Uterus (tissue), 4 donors: ENCODE results near the gene LPCAT1. TPM values are rescaled to one million over a fixed set of nuclear protein-coding genes. Genes with fewer than 3 reads are reported as not detected.

Experiments used
- DNase-seq, 2 donors: peaks; one replicate each; pipeline ENCODE4 v3.0.0-alpha.2; 2019 to 2020
- H3K27ac ChIP-seq, 2 donors: fragments of 200-600 bp; sonication (generic); 1 replicate in 1 of 2; 2 replicates in 1 of 2; pipeline ENCODE4 v1.5.1; 2016 to 2018
- H3K27me3 ChIP-seq, 2 donors: fragments of 200-600 bp; sonication (generic); one replicate each; pipeline ENCODE4 v1.5.1; 2018 to 2019; ENCODE audit warnings: control low read depth in 1 of 2
- H3K36me3 ChIP-seq, 2 donors: fragments of 200-600 bp; sonication (generic); one replicate each; pipeline ENCODE4 v1.5.1; 2019; ENCODE audit warnings: control low read depth in 1 of 2
- H3K4me1 ChIP-seq, 2 donors: fragments of 200-600 bp; sonication (generic); one replicate each; pipeline ENCODE4 v1.5.1; 2018 to 2019; ENCODE audit warnings: control low read depth in 1 of 2
- H3K4me3 ChIP-seq, 2 donors: fragments of 200-600 bp; sonication (generic); 1 replicate in 1 of 2; 2 replicates in 1 of 2; pipeline ENCODE4 v1.5.1; 2018 to 2019; ENCODE audit warnings: mild to moderate bottlenecking in 1 of 2
- H3K9me3 ChIP-seq, 2 donors: fragments of 200-600 bp; sonication (generic); one replicate each; pipeline ENCODE4 v1.5.1; 2019; ENCODE audit warnings: control low read depth in 1 of 2
- POLR2A ChIP-seq, 2 donors: fragments of 450-650 bp; IDR thresholded peaks; one replicate each; pipeline ENCODE4 v1.6.1; 2016; ENCODE audit warnings: antibody characterized with exemption in 2 of 2, mild to moderate bottlenecking in 1 of 2, moderate library complexity in 1 of 2
- intact Hi-C: fragments of 100-400 bp; cut with DNase I; formaldehyde crosslinking; loops from one replicate; pipeline ENCODE4 v1.15.1; 2023; ENCODE audit warnings: low total_unique reads
- total RNA-seq, 4 donors: library from RNA; depleted of rRNA in 3 of 4; stranded (reverse); fragments of >200 nt in 3 of 4; gene quantifications; one replicate each; pipeline versions ENCODE4 v1.1.0 to v1.2.4, GENCODE V29; 2014 to 2023
- TF ChIP-seq, protein P1 (sequence below), 4 experiments: fragments of 200-600 bp in 2 of 4; fragments of 450-650 bp in 2 of 4; sonication (generic) in 2 of 4; IDR thresholded peaks; one replicate each; pipeline ENCODE4 v1.5.1; 2016 to 2019; ENCODE audit warnings: antibody characterized with exemption in 4 of 4, mild to moderate bottlenecking in 2 of 4, moderate library complexity in 1 of 4
- donor health status: DM: yes; HTN: yes; CAD: no.

Gene LPCAT1
- total RNA-seq, 4 donors from 2014 or later, result 21.5 to 51.0 (median 40.0) TPM

DNA sequence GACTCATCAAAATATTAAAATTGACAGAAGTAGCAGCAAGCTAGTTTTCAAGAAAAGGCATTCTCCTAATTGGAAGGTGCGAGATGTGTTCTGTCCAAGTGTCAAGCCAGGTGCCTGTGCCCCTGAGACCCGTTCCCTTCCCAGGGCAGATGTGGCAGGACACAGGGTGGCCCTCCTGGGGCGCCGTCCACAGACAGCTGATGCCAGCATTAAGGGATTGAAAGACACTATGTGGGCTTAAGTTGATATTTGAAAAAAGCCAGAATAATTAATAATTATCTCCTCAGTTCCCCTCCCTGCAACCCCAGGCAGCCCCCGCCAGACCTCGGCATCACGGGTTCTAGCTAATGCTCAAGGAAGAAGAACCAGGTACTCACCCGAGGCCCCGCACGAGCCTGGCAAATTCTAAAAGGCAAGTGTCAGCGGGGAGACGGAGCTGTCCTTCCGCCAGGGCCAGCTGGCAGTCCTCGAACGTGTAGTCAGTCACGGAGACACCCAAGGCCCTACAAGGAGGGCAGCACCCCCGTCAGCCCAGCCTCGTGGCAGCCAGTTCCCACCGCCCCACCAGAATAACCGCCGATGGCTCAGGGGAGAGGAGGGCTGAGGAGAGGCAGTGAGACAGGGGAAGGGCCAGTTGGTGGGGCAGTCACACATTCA lies 49.4 kb downstream of the LPCAT1 start:
- Histone ChIP-seq H3K27me3 (no peaks in the 10 kb centered on the region), H3K4me1 (no peaks in the 10 kb centered on the region), H3K36me3 (no peaks in the 10 kb centered on the region), H3K27ac (no peak overlapping the region), H3K4me3 (no peak overlapping the region), H3K9me3 (no peaks in the 10 kb centered on the region)
- intact Hi-C loops, result no loop called here
- DNase-seq, result peak; percentile 10 to 11
- TF ChIP-seq, protein P1, sequence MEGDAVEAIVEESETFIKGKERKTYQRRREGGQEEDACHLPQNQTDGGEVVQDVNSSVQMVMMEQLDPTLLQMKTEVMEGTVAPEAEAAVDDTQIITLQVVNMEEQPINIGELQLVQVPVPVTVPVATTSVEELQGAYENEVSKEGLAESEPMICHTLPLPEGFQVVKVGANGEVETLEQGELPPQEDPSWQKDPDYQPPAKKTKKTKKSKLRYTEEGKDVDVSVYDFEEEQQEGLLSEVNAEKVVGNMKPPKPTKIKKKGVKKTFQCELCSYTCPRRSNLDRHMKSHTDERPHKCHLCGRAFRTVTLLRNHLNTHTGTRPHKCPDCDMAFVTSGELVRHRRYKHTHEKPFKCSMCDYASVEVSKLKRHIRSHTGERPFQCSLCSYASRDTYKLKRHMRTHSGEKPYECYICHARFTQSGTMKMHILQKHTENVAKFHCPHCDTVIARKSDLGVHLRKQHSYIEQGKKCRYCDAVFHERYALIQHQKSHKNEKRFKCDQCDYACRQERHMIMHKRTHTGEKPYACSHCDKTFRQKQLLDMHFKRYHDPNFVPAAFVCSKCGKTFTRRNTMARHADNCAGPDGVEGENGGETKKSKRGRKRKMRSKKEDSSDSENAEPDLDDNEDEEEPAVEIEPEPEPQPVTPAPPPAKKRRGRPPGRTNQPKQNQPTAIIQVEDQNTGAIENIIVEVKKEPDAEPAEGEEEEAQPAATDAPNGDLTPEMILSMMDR (IDR thresholded peaks at IDR 0.05), result no peak
- no peak for TF ChIP-seq POLR2A (IDR thresholded peaks at IDR 0.05)

DNA sequence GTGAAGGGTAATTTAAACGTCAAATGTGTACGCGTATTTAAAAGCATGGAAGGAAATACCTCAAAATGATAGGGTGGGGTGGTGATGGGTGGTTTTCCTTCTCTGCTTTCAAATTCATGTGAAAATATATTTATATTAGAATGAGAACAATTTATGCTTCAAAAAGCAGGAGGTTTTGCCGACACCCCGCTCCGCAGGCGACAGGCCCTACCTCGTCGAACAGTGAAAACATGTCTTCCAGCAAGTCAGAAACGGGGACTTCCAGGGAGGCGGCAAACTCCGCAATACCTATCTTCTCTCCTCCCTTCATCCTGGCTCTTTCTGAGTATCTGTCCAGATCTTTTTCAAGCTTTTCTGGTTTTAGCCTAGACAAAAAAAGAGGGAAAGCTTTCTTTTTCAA lies 50.0 kb downstream of the LPCAT1 start:
- Histone ChIP-seq H3K9me3 (no peaks in the 10 kb centered on the region), H3K27ac (no peak overlapping the region), H3K36me3 (no peaks in the 10 kb centered on the region), H3K4me1 (no peaks in the 10 kb centered on the region), H3K27me3 (no peaks in the 10 kb centered on the region), H3K4me3 (no peak overlapping the region)
- intact Hi-C loops, result no loop called here
- no peak for DNase-seq
- no peak for TF ChIP-seq POLR2A (IDR thresholded peaks at IDR 0.05)
- TF ChIP-seq, protein P1 (IDR thresholded peaks at IDR 0.05), result no peak

DNA sequence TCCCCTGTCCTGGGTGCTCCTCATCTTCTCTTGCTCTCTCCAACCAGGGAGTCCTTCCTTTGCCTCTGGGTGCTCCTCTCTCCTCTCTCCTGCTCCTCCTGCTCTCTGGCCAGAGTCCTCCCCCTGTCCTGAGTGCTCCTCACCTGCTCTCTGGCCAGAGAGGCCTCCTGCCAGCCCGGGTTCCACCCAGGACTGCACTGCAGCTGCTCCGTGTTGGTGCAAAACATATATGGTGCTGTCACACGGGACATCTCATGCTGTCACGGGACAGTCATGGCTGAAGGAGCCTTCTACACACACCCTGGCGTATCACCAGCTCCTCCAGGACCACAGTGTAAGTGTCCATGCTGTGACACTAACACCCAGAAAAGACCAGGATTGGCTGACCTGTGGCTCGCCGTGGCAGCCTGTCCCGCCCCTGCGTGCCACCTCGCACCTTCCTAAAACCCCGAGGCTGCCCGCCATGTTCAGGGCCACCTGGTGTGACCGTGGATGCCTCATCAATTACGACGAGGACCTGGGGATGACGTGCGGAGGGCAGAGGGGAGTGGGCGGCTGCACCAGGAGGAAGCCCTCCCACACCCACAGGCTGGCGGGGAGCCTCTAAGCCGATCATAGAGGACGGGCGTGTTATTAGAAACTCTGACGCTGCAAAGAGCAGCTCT lies 50.7 kb downstream of the LPCAT1 start:
- H3K36me3 ChIP-seq, result no peaks in the 10 kb centered on the region
- no peak overlapping the region for H3K4me3 ChIP-seq
- DNase-seq, result peak in 1 of 2 donors; percentile 9
- no peaks in the 10 kb centered on the region for H3K9me3 ChIP-seq
- H3K4me1 ChIP-seq, result no peaks in the 10 kb centered on the region
- TF ChIP-seq POLR2A (IDR thresholded peaks at IDR 0.05), result no peak
- TF ChIP-seq, protein P1 (IDR thresholded peaks at IDR 0.05), result no peak
- no peaks in the 10 kb centered on the region for H3K27me3 ChIP-seq
- H3K27ac ChIP-seq, result no peak overlapping the region
- intact Hi-C loops, result no loop called here

DNA sequence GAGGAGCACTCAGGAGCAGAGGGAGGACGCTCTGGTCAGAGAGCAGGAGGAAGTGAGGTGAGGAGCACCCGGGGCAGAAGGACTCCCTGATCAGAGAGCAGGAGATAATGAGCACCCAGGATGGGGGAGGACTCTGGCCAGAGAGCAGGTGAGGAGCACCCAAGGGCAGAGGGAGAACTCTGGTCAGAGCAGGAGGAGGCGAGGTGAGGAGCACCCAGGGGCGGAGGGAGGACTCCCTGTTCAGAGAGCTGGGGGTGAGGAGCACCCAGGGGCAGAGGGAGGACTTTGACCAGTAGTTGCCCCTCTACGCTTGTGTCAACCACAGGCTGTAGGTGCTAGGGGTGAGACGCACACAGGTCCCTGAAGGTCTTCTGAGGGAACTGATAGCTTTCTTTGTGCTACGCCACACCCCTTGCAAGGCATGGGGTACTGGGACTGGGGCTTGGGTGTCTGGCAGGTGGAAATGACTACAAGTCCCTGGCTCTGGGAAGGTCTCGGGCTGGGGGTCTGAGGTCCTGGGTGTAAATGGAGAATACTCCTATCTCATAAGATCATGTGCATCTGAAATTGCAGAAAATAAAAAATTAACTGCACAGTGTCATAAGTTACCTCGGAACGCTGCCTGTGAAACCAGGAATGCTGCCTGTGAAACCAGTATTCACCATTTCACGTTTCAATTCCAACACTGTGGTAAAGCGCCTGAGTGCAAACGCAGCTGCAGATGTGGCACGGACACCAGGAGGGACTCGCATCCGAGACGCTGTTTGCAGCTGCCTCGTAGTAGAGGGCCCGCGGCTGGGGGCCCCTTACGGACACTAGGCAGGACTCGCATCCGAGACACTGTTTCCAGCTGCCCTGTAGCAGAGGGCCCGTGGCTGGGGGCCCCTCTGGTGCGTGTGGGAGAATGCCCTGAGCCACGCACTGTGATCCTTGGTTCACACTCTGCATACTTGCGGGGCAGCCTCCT lies 51.5 kb downstream of the LPCAT1 start:
- Histone ChIP-seq H3K9me3 (no peaks in the 10 kb centered on the region), H3K4me1 (no peaks in the 10 kb centered on the region), H3K27ac (no peak overlapping the region), H3K4me3 (no peak overlapping the region), H3K27me3 (no peaks in the 10 kb centered on the region), H3K36me3 (no peaks in the 10 kb centered on the region)
- peak in 1 of 2 donors; percentile 10 for DNase-seq
- TF ChIP-seq, protein P1 (IDR thresholded peaks at IDR 0.05), result no peak
- no peak for TF ChIP-seq POLR2A (IDR thresholded peaks at IDR 0.05)
- intact Hi-C loops, result no loop called here
